GM19351 (cell line): ENCODE results near the gene OR10V1.

Source experiments
- ATAC-seq: cut with Tn5 transposase; IDR thresholded peaks from one replicate; pipeline ENCODE4 v1.9.1; 2021; ENCODE audit warnings: mild to moderate bottlenecking, moderate library complexity; ENCODE audit not compliant: unreplicated experiment

Gene OR10V1

GRCh38 chr11:59668950-59669610, 44.6 kb downstream of the OR10V1 start, which contains the start of gene PATL1:
Gene PATL1, minus strand, starts transcription at chr11:59669037. Its CDS starts 142 bp downstream, at chr11:59668895.
- peak; percentile 89 for ATAC-seq

- peak; percentile 25 for ATAC-seq
These were observed 45.3 kb downstream of the OR10V1 start for GRCh38 chr11:59668188-59668949.

- ATAC-seq = no peak
These were observed 45.8 kb downstream of the OR10V1 start for GRCh38 chr11:59667812-59668187.

- no peak for ATAC-seq
These were observed 46.7 kb downstream of the OR10V1 start for GRCh38 chr11:59666969-59667368.
